Mesendoderm (in vitro differentiated cells): ENCODE data around the gene NFATC1.

ENCODE experiments used
- DNase-seq: peaks from one replicate; pipeline ENCODE4 v3.0.0; 2013
- H2AK5ac ChIP-seq: 2 replicates; pipeline ENCODE4 v1.6.1; 2013; ENCODE audit warnings: low read length, inconsistent platforms
- H2BK120ac ChIP-seq: 2 replicates; pipeline ENCODE4 v1.6.1; 2013; ENCODE audit warnings: low read depth, mild to moderate bottlenecking, low read length, moderate library complexity, mixed read lengths
- H2BK15ac ChIP-seq: replicated peaks from 2 replicates; pipeline ENCODE4 v1.6.1; 2013; ENCODE audit warnings: low read depth, mild to moderate bottlenecking, moderate library complexity
- H2BK5ac ChIP-seq: 2 replicates; pipeline ENCODE4 v1.6.1; 2013; ENCODE audit warnings: low read length, inconsistent platforms
- H3K18ac ChIP-seq: 2 replicates; pipeline ENCODE4 v1.6.1; 2013; ENCODE audit warnings: mild to moderate bottlenecking, low read length, mixed read lengths
- H3K23ac ChIP-seq: one replicate; pipeline ENCODE4 v1.6.1; 2013; ENCODE audit warnings: low read length
- H3K27ac ChIP-seq: 2 replicates; pipeline ENCODE4 v1.5.1; 2013; ENCODE audit warnings: low read depth, mild to moderate bottlenecking, inconsistent platforms, low read length, moderate library complexity
- H3K27me3 ChIP-seq: 2 replicates; pipeline ENCODE4 v1.6.1; 2013; ENCODE audit warnings: low read length, control low read depth, mild to moderate bottlenecking, inconsistent platforms; ENCODE audit not compliant: insufficient read depth, poor library complexity
- H3K36me3 ChIP-seq: 2 replicates; pipeline ENCODE4 v1.6.1; 2013; ENCODE audit warnings: low read length, inconsistent platforms; ENCODE audit not compliant: control insufficient read depth, insufficient read depth
- H3K4ac ChIP-seq: one replicate; pipeline ENCODE4 v1.6.1; 2013; ENCODE audit warnings: low read depth, mild to moderate bottlenecking, low read length, moderate library complexity
- H3K4me1 ChIP-seq: 2 replicates; pipeline ENCODE4 v1.6.1; 2013; ENCODE audit warnings: low read depth, low read length, inconsistent platforms; ENCODE audit not compliant: control insufficient read depth
- H3K4me2 ChIP-seq: 2 replicates; pipeline ENCODE4 v1.6.1; 2013; ENCODE audit warnings: low read length
- H3K4me3 ChIP-seq: 2 replicates; pipeline ENCODE4 v1.5.1; 2013; ENCODE audit warnings: mild to moderate bottlenecking, low read length
- H3K56ac ChIP-seq: one replicate; pipeline ENCODE4 v1.6.1; 2013; ENCODE audit warnings: low read length
- H3K79me1 ChIP-seq: 2 replicates; pipeline ENCODE4 v1.6.1; 2013; ENCODE audit warnings: low read length, inconsistent platforms
- H3K79me2 ChIP-seq: 2 replicates; pipeline ENCODE4 v1.6.1; 2013; ENCODE audit warnings: mild to moderate bottlenecking, low read length; ENCODE audit not compliant: control insufficient read depth, insufficient read depth
- H3K9ac ChIP-seq: 2 replicates; pipeline ENCODE4 v1.6.1; 2013; ENCODE audit warnings: low read length, inconsistent platforms
- H4K5ac ChIP-seq: one replicate; pipeline ENCODE4 v1.6.1; 2013; ENCODE audit warnings: low read length
- H4K8ac ChIP-seq: one replicate; pipeline ENCODE4 v1.6.1; 2013; ENCODE audit warnings: low read depth, mild to moderate bottlenecking, control low read depth, low read length, moderate library complexity
- WGBS: extraction: QIAGEN DNeasy Blood & Tissue Kit; methylation state at CpG from one replicate; pipeline ENCODE4 v1.1.7; 2013; ENCODE audit warnings: low lambda C conversion rate, missing lambda C conversion rate; ENCODE audit not compliant: insufficient coverage; ENCODE audit errors: extremely low coverage; 5-methylcytosine and 5-hydroxymethylcytosine counted together

NFATC1 gene

GRCh38 chr18:79538635-79539034, 142.9 kb downstream of the NFATC1 start:
- H3K4ac ChIP-seq = no peak overlapping the region
- no peaks in the 10 kb centered on the region for H3K79me1 ChIP-seq
- DNase-seq = no peak
- no peaks in the 10 kb centered on the region for H3K79me2 ChIP-seq
- no peak overlapping the region for H3K4me2 ChIP-seq
- H3K18ac ChIP-seq = no peak overlapping the region
- H3K36me3 ChIP-seq = no peaks in the 10 kb centered on the region
- no CpG with 5 or more reads among the region's 12 CpGs for whole genome bisulfite sequencing
- no peak overlapping the region for H2BK5ac ChIP-seq
- H3K4me3 ChIP-seq = no peak overlapping the region
- H3K56ac ChIP-seq = no peak overlapping the region
- H2BK120ac ChIP-seq = no peak overlapping the region
- no peak overlapping the region for H4K8ac ChIP-seq
- no peaks in the 10 kb centered on the region for H3K27me3 ChIP-seq
- H3K9ac ChIP-seq = no peak overlapping the region
- H2BK15ac ChIP-seq = no peak overlapping the region
- H3K23ac ChIP-seq = no peak overlapping the region
- H2AK5ac ChIP-seq = no peak overlapping the region
- H3K27ac ChIP-seq = no peak overlapping the region
- H3K4me1 ChIP-seq = no peaks in the 10 kb centered on the region
- H4K5ac ChIP-seq = no peak overlapping the region

GRCh38 chr18:79540161-79540903, 144.6 kb downstream of the NFATC1 start:
- H3K27me3 ChIP-seq = no peaks in the 10 kb centered on the region

GRCh38 chr18:79540904-79541282, 145.2 kb downstream of the NFATC1 start:
- no peak overlapping the region for H2BK120ac ChIP-seq
- no peak for DNase-seq
- no peak overlapping the region for H2BK5ac ChIP-seq
- H3K27me3 ChIP-seq = no peaks in the 10 kb centered on the region
- no peak overlapping the region for H3K18ac ChIP-seq
- no peak overlapping the region for H2AK5ac ChIP-seq
- H3K4me1 ChIP-seq = no peaks in the 10 kb centered on the region
- H3K4me2 ChIP-seq = no peak overlapping the region
- no CpG with 5 or more reads among the region's 12 CpGs for WGBS
- H3K23ac ChIP-seq = no peak overlapping the region
- H3K27ac ChIP-seq = no peak overlapping the region
- H3K4ac ChIP-seq = no peak overlapping the region
- no peak overlapping the region for H3K56ac ChIP-seq
- no peak overlapping the region for H3K9ac ChIP-seq
- no peak overlapping the region for H4K8ac ChIP-seq
- H3K36me3 ChIP-seq = no peaks in the 10 kb centered on the region
- H2BK15ac ChIP-seq = no peak overlapping the region
- H3K4me3 ChIP-seq = no peak overlapping the region
- no peaks in the 10 kb centered on the region for H3K79me1 ChIP-seq
- no peaks in the 10 kb centered on the region for H3K79me2 ChIP-seq
- no peak overlapping the region for H4K5ac ChIP-seq

More at GRCh38 chr18:79540161-79540903, 144.6 kb downstream of the NFATC1 start:
- no peak overlapping the region for H3K23ac ChIP-seq
- no peak overlapping the region for H4K8ac ChIP-seq
- H4K5ac ChIP-seq = no peak overlapping the region
- no peak overlapping the region for H3K56ac ChIP-seq
- no peak overlapping the region for H3K27ac ChIP-seq
- no peak for DNase-seq
- no peak overlapping the region for H3K4ac ChIP-seq
- no peaks in the 10 kb centered on the region for H3K79me2 ChIP-seq
- no peak overlapping the region for H3K9ac ChIP-seq
- H3K36me3 ChIP-seq = no peaks in the 10 kb centered on the region
- no peak overlapping the region for H2BK5ac ChIP-seq
- no peak overlapping the region for H2BK15ac ChIP-seq
- H3K4me2 ChIP-seq = no peak overlapping the region
- no CpG with 5 or more reads among the region's 16 CpGs for WGBS
- H3K4me1 ChIP-seq = no peaks in the 10 kb centered on the region
- no peak overlapping the region for H3K4me3 ChIP-seq
- no peaks in the 10 kb centered on the region for H3K79me1 ChIP-seq
- H2AK5ac ChIP-seq = no peak overlapping the region
- H3K18ac ChIP-seq = no peak overlapping the region
- H2BK120ac ChIP-seq = no peak overlapping the region

- no peak overlapping the region for H4K5ac ChIP-seq
- H4K8ac ChIP-seq = no peak overlapping the region
- H3K4me1 ChIP-seq = no peaks in the 10 kb centered on the region
- no peak overlapping the region for H2BK15ac ChIP-seq
- H3K18ac ChIP-seq = no peak overlapping the region
- no peaks in the 10 kb centered on the region for H3K27me3 ChIP-seq
- no peak overlapping the region for H3K9ac ChIP-seq
- no peak overlapping the region for H3K56ac ChIP-seq
- H3K36me3 ChIP-seq = no peaks in the 10 kb centered on the region
- H3K4ac ChIP-seq = no peak overlapping the region
- H3K23ac ChIP-seq = no peak overlapping the region
- 100% methylated on average over 1 of the region's 2 CpGs for WGBS
- H3K79me1 ChIP-seq = no peaks in the 10 kb centered on the region
- H2BK120ac ChIP-seq = no peak overlapping the region
- no peak overlapping the region for H3K4me3 ChIP-seq
- no peak overlapping the region for H2BK5ac ChIP-seq
- H3K27ac ChIP-seq = no peak overlapping the region
- DNase-seq = no peak
- H2AK5ac ChIP-seq = no peak overlapping the region
- H3K4me2 ChIP-seq = no peak overlapping the region
- H3K79me2 ChIP-seq = no peaks in the 10 kb centered on the region
These were observed 146.5 kb downstream of the NFATC1 start for GRCh38 chr18:79542213-79542612.

- Histone ChIP-seq H3K79me2 (no peaks in the 10 kb centered on the region), H3K79me1 (no peaks in the 10 kb centered on the region), H3K4me2 (no peak overlapping the region), H3K4ac (no peak overlapping the region), H3K27ac (no peak overlapping the region), H3K18ac (no peak overlapping the region), H3K4me3 (no peak overlapping the region), H2BK120ac (no peak overlapping the region), H3K9ac (no peak overlapping the region), H4K5ac (no peak overlapping the region), H2BK5ac (no peak overlapping the region), H3K23ac (no peak overlapping the region), H3K27me3 (no peaks in the 10 kb centered on the region), H3K4me1 (no peaks in the 10 kb centered on the region), H2AK5ac (no peak overlapping the region), H3K36me3 (no peaks in the 10 kb centered on the region), H2BK15ac (no peak overlapping the region), H4K8ac (no peak overlapping the region), H3K56ac (no peak overlapping the region)
- no peak for DNase-seq
- WGBS = no CpG with 5 or more reads among the region's 15 CpGs
These were observed 147.4 kb downstream of the NFATC1 start for GRCh38 chr18:79542876-79543750.
